HG02642 (cell line): ENCODE results near the gene CDK5RAP2.

Source experiments
- ATAC-seq: cut with Tn5 transposase; IDR thresholded peaks from one replicate; pipeline ENCODE4 v1.9.1; 2021; ENCODE audit warnings: mild to moderate bottlenecking; ENCODE audit not compliant: unreplicated experiment, poor library complexity

CDK5RAP2 gene

GRCh38 chr9:120593250-120593954 lies 13.4 kb upstream of the CDK5RAP2 start:
- no peak for ATAC-seq

- no peak for ATAC-seq
Measured at GRCh38 chr9:120592210-120592609, 12.2 kb upstream of the CDK5RAP2 start.

- no peak for ATAC-seq
Measured at GRCh38 chr9:120587328-120587727, 7.4 kb upstream of the CDK5RAP2 start.

GRCh38 chr9:120583958-120584369 lies 4.0 kb upstream of the CDK5RAP2 start:
- ATAC-seq = peak; percentile 44

GRCh38 chr9:120579139-120580050 lies 572 bp downstream of the CDK5RAP2 start:
- ATAC-seq = peak; percentile 48

GRCh38 chr9:120574473-120574872 lies 5.5 kb downstream of the CDK5RAP2 start:
- no peak for ATAC-seq

- ATAC-seq = no peak
Measured at GRCh38 chr9:120572472-120572871, 7.5 kb downstream of the CDK5RAP2 start.

GRCh38 chr9:120571443-120572257 lies 8.3 kb downstream of the CDK5RAP2 start:
- ATAC-seq = no peak

GRCh38 chr9:120570296-120570695 lies 9.7 kb downstream of the CDK5RAP2 start:
- no peak for ATAC-seq

GRCh38 chr9:120569556-120569955 lies 10.4 kb downstream of the CDK5RAP2 start:
- no peak for ATAC-seq

- no peak for ATAC-seq
Measured at GRCh38 chr9:120568816-120569215, 11.2 kb downstream of the CDK5RAP2 start.

GRCh38 chr9:120567874-120568273 lies 12.1 kb downstream of the CDK5RAP2 start:
- no peak for ATAC-seq

GRCh38 chr9:120567081-120567480 lies 12.9 kb downstream of the CDK5RAP2 start:
- no peak for ATAC-seq

GRCh38 chr9:120564589-120564988 lies 15.4 kb downstream of the CDK5RAP2 start:
- ATAC-seq = no peak

GRCh38 chr9:120562861-120563443 lies 17.0 kb downstream of the CDK5RAP2 start:
- no peak for ATAC-seq

GRCh38 chr9:120561709-120562108 lies 18.3 kb downstream of the CDK5RAP2 start:
- ATAC-seq = no peak

- ATAC-seq = no peak
Measured at GRCh38 chr9:120559546-120559945, 20.4 kb downstream of the CDK5RAP2 start.

- ATAC-seq = no peak
Measured at GRCh38 chr9:120558454-120558853, 21.5 kb downstream of the CDK5RAP2 start.

- ATAC-seq = no peak
Measured at GRCh38 chr9:120557205-120557604, 22.8 kb downstream of the CDK5RAP2 start.

GRCh38 chr9:120556775-120557174 lies 23.2 kb downstream of the CDK5RAP2 start:
- ATAC-seq = no peak
